ENCODE data around the gene DOCK1.
"Not testable (repeated sequence)": the region's sequence is repeated elsewhere in the genome, so short reads cannot be mapped to it uniquely, and the experiment has no call there.

- TF ChIP-seq CTCF, POLR2AphosphoS5, POLR2A (IDR thresholded peaks at IDR 0.05): not testable (repeated sequence)
Observed at GRCh38 chr10:126888436-126888835, 16.8 kb upstream of the DOCK1 start.
